Subcutaneous adipose tissue (tissue), 4 donors: ENCODE data around the gene ST3GAL3. TPM values are rescaled to one million over a fixed set of nuclear protein-coding genes. Genes with fewer than 3 reads are reported as not detected.

Experiments
- total RNA-seq, 4 donors: library from RNA; depleted of rRNA; stranded (reverse); fragments of >200 nt; gene quantifications; one replicate each; pipeline ENCODE4 v1.1.0, GENCODE V29; 2016
- TF ChIP-seq, protein P1 (sequence below): fragments of 450-650 bp; IDR thresholded peaks from one replicate; pipeline ENCODE4 v1.5.1; 2016; ENCODE audit warnings: low read depth, mild to moderate bottlenecking, control low read depth, antibody characterized with exemption, moderate library complexity

ST3GAL3 gene
- total RNA-seq, 4 donors from 2014 or later: 13.1 to 36.7 (median 19.0) TPM

- TF ChIP-seq, protein P1, sequence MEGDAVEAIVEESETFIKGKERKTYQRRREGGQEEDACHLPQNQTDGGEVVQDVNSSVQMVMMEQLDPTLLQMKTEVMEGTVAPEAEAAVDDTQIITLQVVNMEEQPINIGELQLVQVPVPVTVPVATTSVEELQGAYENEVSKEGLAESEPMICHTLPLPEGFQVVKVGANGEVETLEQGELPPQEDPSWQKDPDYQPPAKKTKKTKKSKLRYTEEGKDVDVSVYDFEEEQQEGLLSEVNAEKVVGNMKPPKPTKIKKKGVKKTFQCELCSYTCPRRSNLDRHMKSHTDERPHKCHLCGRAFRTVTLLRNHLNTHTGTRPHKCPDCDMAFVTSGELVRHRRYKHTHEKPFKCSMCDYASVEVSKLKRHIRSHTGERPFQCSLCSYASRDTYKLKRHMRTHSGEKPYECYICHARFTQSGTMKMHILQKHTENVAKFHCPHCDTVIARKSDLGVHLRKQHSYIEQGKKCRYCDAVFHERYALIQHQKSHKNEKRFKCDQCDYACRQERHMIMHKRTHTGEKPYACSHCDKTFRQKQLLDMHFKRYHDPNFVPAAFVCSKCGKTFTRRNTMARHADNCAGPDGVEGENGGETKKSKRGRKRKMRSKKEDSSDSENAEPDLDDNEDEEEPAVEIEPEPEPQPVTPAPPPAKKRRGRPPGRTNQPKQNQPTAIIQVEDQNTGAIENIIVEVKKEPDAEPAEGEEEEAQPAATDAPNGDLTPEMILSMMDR: no peak
Observed at GRCh38 chr1:43898981-43899380, 191.6 kb downstream of the ST3GAL3 start.

- TF ChIP-seq, protein P1: no peak
Observed at GRCh38 chr1:43900386-43900785, 193.1 kb downstream of the ST3GAL3 start.

DNA sequence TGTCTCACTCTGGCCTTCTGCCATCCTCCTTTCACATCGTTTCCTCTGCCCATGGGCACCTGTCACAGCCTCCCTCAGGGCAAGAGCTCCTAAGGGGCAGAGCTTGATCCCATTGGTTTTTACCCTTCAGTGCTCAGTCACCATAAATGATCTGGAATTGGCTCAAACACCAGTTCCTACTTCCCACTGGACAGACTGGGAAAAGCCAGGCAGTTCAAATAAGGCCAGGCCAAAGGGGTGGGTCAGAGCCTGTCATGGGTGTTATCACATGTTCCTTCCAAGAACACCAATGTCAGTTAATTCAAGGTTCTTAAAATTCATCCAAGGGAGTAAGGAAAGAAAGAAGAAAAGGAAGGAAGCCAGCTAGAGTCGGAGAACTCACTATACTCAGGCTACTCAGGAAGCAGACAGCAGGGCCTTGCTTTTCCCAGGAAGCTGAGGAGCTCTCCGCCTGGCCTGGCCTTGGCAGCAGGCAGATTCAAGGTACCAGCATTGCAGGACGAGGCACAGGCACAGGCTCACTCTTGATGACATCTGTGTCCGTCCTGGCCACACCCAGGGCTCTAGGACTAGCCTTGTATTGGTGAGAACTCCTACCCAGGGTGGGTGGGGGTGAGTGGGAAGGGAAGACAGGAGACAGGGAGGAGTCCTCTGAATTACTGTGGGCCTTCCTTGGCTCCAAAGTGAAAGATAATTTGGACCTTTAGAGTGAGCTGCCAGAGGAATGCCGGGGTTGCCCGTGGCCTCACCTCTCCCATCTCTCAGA lies 194.0 kb downstream of the ST3GAL3 start:
- TF ChIP-seq, protein P1: no peak

DNA sequence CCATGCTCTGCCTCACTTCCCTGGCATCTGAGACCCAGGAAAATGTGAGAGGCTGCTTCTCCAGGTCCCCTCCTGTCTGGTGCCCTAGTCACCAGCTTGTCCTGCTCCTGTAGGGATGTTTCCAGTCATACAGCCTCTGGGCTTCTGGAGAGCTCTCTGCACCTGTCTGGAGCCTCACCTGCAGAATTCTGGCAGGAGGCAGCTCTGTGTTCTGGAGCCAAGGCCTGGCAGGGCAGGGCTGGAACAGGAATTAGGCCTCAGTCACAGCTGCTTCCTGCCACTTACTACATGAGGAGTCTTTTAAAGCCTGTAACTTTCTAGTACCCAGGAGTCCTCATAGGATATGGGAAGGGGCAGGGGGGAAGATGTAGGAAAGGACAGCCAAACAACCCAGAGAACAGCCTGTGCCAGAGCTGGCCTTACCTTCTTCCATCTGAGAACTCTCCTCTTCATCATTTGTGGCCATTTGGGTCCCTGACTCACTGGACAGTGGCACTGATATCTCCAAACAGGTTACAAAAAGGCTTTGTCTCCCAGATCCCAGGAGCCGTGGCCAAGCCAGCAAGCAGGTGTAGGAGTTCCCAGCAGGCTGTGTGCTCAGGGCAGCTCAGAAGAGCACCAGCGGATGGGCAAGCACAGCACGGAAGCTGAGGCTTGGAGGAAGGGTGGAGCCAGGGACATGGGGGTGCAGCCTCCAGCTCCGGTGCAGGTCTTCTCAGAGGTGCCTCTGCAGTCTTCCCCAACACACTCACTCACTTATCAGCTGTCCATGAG lies 194.9 kb downstream of the ST3GAL3 start:
- TF ChIP-seq, protein P1: no peak

GRCh38 chr1:43904660-43905551 lies 197.6 kb downstream of the ST3GAL3 start:
- TF ChIP-seq, protein P1: no peak

GRCh38 chr1:43908226-43908625 lies 200.9 kb downstream of the ST3GAL3 start:
- TF ChIP-seq, protein P1: no peak
